Stimulated activated CD8-positive, alpha-beta memory T cell treated with anti-CD3 and anti-CD28 coated beads, Interleukin-7, amount 100 ng/mL, for 4 hours (primary cell): Measurements from ENCODE around the gene CFAP210.

ENCODE experiments used
- DNase-seq, 2 donors: peaks; one replicate each; pipeline ENCODE4 v3.0.0-alpha.2; 2020; ENCODE audit warnings: low read depth in 2 of 2

The CFAP210 gene

DNA sequence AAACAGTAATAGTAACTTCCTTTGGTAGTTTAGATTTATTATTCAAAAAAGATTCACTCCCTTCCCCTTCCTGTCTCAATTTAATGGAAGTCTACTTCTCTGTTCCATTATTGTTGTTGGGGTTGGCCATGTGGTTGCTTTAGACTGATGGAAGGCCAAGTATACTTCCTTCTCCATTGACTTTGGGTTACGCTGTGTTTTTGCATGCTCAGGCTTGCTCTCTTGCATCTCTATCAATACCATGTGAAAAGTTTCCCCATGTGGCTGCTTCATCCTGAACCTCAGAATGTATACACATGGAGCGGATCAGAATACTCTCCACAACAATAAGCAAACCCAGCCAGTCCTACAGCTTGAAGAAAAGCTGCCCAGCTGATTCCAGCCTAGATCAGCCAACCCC is 20.3 kb downstream of the CFAP210 start:
- DNase-seq: no peak

DNA sequence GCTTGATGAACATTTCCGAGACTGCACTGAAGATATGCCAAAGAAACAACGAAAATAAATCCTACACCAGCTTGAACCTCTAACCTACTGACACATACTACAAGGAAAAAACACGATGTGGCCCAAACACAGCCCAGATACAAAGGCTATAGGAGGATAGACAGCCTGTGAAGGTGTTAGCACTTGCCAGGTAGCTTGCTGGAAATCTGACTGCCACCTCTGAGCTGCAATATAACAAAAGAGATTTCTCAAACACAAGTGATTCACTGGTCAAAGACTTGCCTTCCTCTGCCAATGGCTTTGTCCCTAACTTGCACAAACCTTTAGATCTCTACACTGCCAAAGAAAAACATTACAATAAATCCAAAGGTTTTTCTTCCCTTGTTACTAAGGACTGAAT is 21.1 kb downstream of the CFAP210 start:
- no peak for DNase-seq

- no peak for DNase-seq
These were observed 21.8 kb downstream of the CFAP210 start for GRCh38 chr2:169672406-169672805.

- DNase-seq: no peak
These were observed 23.3 kb downstream of the CFAP210 start for GRCh38 chr2:169670937-169671336.

GRCh38 chr2:169670215-169670651 is 24.0 kb downstream of the CFAP210 start:
- no peak for DNase-seq

- no peak for DNase-seq
These were observed 26.6 kb downstream of the CFAP210 start for GRCh38 chr2:169667583-169667982.

- DNase-seq: no peak
These were observed 29.0 kb downstream of the CFAP210 start for GRCh38 chr2:169664978-169665930.

DNA sequence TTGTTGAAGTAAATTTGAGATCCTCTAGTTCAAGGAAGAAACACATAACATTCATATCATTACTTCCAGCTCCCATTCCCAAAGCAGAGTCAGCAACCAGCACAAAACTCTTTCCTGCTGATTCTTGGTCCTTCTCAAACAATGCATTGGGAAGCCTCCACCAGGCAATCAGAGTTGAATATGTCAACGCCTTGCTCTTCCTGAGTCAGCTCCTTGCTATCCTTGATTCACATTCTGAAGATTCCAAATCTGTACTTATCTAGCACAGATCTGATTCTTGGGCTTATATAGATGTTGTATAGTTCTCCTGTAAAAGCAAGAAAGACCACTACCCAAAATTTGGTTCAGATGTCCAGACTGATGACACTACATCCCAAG is 29.6 kb downstream of the CFAP210 start:
- DNase-seq: no peak

DNA sequence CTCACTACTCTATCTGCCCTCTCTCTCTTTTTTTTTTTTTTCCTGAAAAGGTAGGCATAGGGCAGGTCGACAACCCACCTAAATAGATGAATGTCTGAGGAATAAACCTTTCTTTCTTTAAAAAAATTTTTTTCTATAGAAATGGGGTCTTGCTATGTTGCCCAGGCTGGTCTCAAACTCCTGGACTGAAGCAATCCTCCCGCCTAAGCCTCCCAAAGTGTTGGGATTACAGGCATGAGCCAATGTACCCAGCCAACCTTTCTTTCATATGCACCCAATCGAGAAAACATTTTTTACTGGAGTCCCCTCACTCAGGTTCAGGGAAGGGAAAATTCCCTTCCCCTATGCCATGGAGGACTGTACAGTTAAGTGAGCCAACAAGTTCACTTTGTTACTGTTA is 31.0 kb downstream of the CFAP210 start:
- no peak for DNase-seq

DNA sequence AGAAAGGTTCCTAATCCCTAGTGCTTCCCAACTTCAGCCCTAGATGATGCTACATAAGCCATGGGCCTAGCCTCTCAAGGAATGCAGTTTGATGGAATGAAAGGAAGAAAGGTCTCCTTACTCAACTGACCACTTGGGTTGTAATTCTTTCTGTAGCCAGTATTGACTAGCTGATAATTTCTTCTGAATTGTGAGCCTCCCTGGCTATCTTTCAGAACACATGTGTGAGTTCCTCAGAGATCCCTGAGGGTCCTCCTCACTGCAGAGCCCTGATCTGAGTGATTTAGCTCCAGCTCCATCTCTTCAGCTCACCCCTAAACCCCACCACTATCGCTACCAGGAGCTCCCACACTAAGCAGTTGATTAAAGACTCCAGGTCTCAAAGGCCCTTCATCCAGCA is 31.5 kb downstream of the CFAP210 start:
- no peak for DNase-seq

- DNase-seq: no peak
These were observed 32.9 kb downstream of the CFAP210 start for GRCh38 chr2:169661265-169661664.

DNA sequence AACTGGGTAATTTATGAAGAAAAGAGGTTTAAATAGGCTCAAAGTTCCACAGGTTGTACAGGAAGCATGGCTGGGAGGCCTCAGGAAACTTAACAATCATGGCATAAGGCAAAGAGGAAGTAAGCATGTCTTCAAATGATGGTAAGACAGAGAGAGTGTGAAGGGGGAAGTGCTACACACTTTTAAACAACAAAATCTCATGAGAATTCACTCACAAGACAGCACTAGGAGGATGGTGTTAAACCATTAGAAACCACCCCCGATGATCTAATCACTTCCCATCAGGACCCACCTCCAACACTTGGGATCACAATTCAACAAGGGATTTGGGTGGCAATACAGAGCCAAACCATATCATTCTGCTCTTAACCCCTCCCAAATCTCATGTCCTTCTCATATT is 34.9 kb downstream of the CFAP210 start:
- DNase-seq: no peak

GRCh38 chr2:169658877-169659276 is 35.3 kb downstream of the CFAP210 start:
- DNase-seq: no peak

GRCh38 chr2:169656164-169656563 is 38.0 kb downstream of the CFAP210 start:
- DNase-seq: no peak

DNA sequence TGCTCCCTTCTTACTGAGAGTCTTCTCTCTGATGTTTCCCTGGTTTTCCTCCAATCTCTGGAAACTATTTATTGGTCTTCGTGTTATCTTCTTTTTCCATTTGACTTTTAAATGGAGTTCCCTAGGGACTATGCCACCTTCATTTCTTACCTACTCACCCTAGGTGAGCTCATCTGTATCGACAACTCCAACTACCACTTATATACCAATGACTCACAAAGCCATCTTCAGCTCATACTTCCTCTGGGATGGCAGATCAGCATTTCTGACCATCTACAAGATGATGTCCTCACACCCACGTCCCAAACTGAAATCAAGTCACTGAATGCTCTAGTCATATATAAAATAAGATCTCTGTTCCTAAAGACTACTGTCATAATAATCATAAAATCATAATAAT is 40.6 kb downstream of the CFAP210 start:
- no peak for DNase-seq

DNA sequence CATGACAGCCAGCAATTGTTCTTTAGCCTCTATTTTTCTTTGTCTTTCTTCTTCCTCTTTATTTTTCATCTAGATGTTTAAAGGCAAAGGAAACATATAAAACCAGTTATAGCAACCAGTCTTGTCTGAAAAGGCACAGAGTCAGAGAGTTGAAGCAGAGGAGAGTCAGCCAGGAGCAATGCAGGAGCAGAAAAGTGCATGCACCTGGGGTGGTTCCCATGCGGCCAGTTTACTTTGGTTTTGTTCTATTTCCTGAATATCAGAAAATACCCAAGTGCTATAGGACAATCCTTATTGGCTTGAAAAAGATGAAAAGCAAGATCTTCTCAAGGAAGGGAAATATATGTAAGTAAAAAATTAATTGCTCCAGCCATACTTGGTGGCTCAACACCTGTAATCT is 44.9 kb downstream of the CFAP210 start:
- DNase-seq: no peak

DNA sequence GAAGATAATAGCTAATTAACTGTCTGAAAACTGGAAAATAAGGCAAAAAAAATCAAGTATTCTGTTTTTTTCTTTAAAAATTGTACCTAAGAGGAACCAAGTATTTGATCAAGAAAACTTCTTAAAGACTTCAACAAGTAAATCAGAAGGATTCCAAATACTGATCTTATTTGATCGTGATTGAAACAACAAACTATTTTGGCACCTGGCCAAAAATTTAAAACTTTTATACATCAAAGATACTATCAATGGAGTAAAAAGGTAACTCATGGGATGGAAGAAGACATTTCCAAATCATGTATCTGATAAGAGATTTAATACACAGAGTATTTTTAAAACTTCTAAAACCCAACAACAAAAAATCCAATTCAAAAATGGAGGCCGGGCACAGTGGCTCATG is 46.7 kb downstream of the CFAP210 start:
- no peak for DNase-seq

- no peak for DNase-seq
These were observed 50.0 kb downstream of the CFAP210 start for GRCh38 chr2:169644173-169644572.

GRCh38 chr2:169641464-169641863 is 52.7 kb downstream of the CFAP210 start:
- DNase-seq: no peak

- no peak for DNase-seq
These were observed 54.1 kb downstream of the CFAP210 start for GRCh38 chr2:169640104-169640503.

GRCh38 chr2:169637620-169638019 is 56.6 kb downstream of the CFAP210 start:
- DNase-seq: no peak

GRCh38 chr2:169636440-169637097 is 57.6 kb downstream of the CFAP210 start:
- DNase-seq: no peak

DNA sequence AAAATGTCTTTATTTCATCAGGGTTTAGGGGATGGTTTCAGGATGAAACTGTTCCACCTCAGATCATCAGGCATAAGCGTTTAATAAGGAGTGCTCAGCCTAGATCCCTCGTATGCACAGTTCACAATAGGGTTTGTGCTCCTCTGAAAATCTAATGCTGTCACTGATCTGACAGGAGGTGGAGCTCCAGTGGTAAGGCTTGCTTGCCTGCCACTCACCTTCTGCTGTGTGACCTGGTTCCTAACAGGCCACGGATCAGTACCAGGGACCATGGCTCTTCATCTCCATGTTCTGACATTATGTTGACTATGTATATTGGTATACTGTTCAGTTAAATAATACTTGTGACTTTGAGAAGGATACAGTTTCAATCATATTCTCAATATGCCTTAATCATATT is 68.4 kb downstream of the CFAP210 start:
- no peak for DNase-seq
